WTC11 (cell line): ENCODE results near the gene RCE1. TPM values are rescaled to one million over a fixed set of nuclear protein-coding genes. Genes with fewer than 3 reads are reported as not detected.

Experiments
- ATAC-seq: fragments of 200-7000 bp; cut with Tn5 transposase; 2 replicates; pipeline ENCODE4 v1.10.0; 2021; ENCODE audit warnings: mild to moderate bottlenecking, moderate library complexity
- Bru-seq: library from RNA; stranded (reverse); fragments of 400-500 nt; gene quantifications from one replicate; lab custom pipeline; 2021; lab: Mats Ljungman, UMichigan
- CTCF ChIA-PET: fragments of 300-600 bp; sonication (Branson Sonifier 250); formaldehyde crosslinking; loops from one replicate; lab custom pipeline; 2021; ENCODE audit warnings: antibody characterized with exemption; lab: Charles Lee
- POLR2A ChIA-PET: fragments of 350-600 bp; sonication (Branson Sonifier 250); formaldehyde crosslinking; loops from one replicate; lab custom pipeline; 2021; ENCODE audit warnings: antibody characterized with exemption; lab: Charles Lee
- DNase-seq: peaks from one replicate; pipeline ENCODE4 v3.0.0; 2021; ENCODE audit warnings: low spot score
- H3K27ac Mint-ChIP-seq: 2 replicates; pipeline ENCODE4 v1.8.0; 2021; ENCODE audit warnings: mixed read lengths
- H3K27me3 Mint-ChIP-seq: 2 replicates; pipeline ENCODE4 v1.8.0; 2021; ENCODE audit warnings: low read depth, mild to moderate bottlenecking, moderate library complexity, mixed read lengths
- H3K36me3 Mint-ChIP-seq: 2 replicates; pipeline ENCODE4 v1.8.0; 2021; ENCODE audit warnings: mixed read lengths
- H3K4me1 Mint-ChIP-seq: 2 replicates; pipeline ENCODE4 v1.8.0; 2022; ENCODE audit warnings: mixed read lengths
- H3K4me3 Mint-ChIP-seq: 2 replicates; pipeline ENCODE4 v1.8.0; 2021; ENCODE audit warnings: mild to moderate bottlenecking, moderate library complexity, mixed read lengths
- H3K9me3 Mint-ChIP-seq: 2 replicates; pipeline ENCODE4 v1.8.0; 2021; ENCODE audit warnings: mixed read lengths
- AR ChIP-seq: fragments of 250-450 bp; sonication (Bioruptor Pico); IDR thresholded peaks from 2 replicates; pipeline ENCODE4 v1.9.0; 2021; ENCODE audit warnings: mild to moderate bottlenecking
- CREM ChIP-seq: sonication (generic); formaldehyde crosslinking; IDR thresholded peaks from 2 replicates; pipeline ENCODE4 v1.8.1; 2022; ENCODE audit warnings: mild to moderate bottlenecking, missing genetic modification reagents, moderate library complexity
- FOXJ3 ChIP-seq: sonication (generic); formaldehyde crosslinking; IDR thresholded peaks from 2 replicates; pipeline ENCODE4 v1.9.0; 2021; ENCODE audit warnings: missing genetic modification reagents, mild to moderate bottlenecking, borderline replicate concordance
- FOXP1 ChIP-seq: sonication (generic); formaldehyde crosslinking; IDR thresholded peaks from 2 replicates; pipeline ENCODE4 v1.8.0; 2022; ENCODE audit warnings: missing genetic modification reagents, mild to moderate bottlenecking, moderate library complexity, borderline replicate concordance
- GTF2I ChIP-seq: fragments of 250-450 bp; sonication (Bioruptor Pico); conservative IDR thresholded peaks from 2 replicates; pipeline ENCODE4 v1.4.0; 2021; ENCODE audit warnings: mild to moderate bottlenecking
- JAZF1 ChIP-seq: fragments of 250-450 bp; sonication (Bioruptor Pico); IDR thresholded peaks from 2 replicates; pipeline ENCODE4 v1.9.0; 2021; ENCODE audit warnings: moderate library complexity, mild to moderate bottlenecking, inconsistent platforms
- MAX ChIP-seq: sonication (generic); formaldehyde crosslinking; IDR thresholded peaks from 2 replicates; pipeline ENCODE4 v1.8.0; 2022; ENCODE audit warnings: mild to moderate bottlenecking, missing genetic modification reagents
- NR3C1 ChIP-seq: sonication (generic); formaldehyde crosslinking; conservative IDR thresholded peaks from 2 replicates; pipeline ENCODE4 v1.8.1; 2023; ENCODE audit warnings: low read depth, mild to moderate bottlenecking, missing genetic modification reagents
- RORB ChIP-seq: fragments of 250-450 bp; sonication (Bioruptor Pico); IDR thresholded peaks from 2 replicates; pipeline ENCODE4 v1.9.0; 2021; ENCODE audit warnings: mild to moderate bottlenecking
- STAT6 ChIP-seq: sonication (generic); formaldehyde crosslinking; conservative IDR thresholded peaks from 2 replicates; pipeline ENCODE4 v1.8.1; 2023; ENCODE audit warnings: mild to moderate bottlenecking, low read depth, missing genetic modification reagents, moderate library complexity
- ZNF138 ChIP-seq: sonication (generic); formaldehyde crosslinking; conservative IDR thresholded peaks from 2 replicates; pipeline ENCODE4 v1.8.1; 2022; ENCODE audit warnings: mild to moderate bottlenecking, moderate library complexity, missing genetic modification reagents
- ZNF232 ChIP-seq: sonication (generic); formaldehyde crosslinking; IDR thresholded peaks from 2 replicates; pipeline ENCODE4 v1.8.0; 2022; ENCODE audit warnings: mild to moderate bottlenecking, missing genetic modification reagents
- ZNF263 ChIP-seq: sonication (generic); formaldehyde crosslinking; IDR thresholded peaks from 2 replicates; pipeline ENCODE4 v1.8.1; 2022; ENCODE audit warnings: low read depth, mild to moderate bottlenecking, moderate library complexity, missing genetic modification reagents
- ZNF396 ChIP-seq: fragments of 250-450 bp; sonication (Bioruptor Pico); IDR thresholded peaks from 2 replicates; pipeline ENCODE4 v1.8.0; 2021; ENCODE audit warnings: mild to moderate bottlenecking, moderate library complexity, borderline replicate concordance
- ZNF425 ChIP-seq: fragments of 250-450 bp; sonication (Bioruptor Pico); conservative IDR thresholded peaks from 2 replicates; pipeline ENCODE4 v1.9.0; 2021; ENCODE audit warnings: mild to moderate bottlenecking
- ZNF532 ChIP-seq: fragments of 250-450 bp; sonication (Bioruptor Pico); IDR thresholded peaks from 2 replicates; pipeline ENCODE4 v1.9.0; 2021; ENCODE audit warnings: mild to moderate bottlenecking, borderline replicate concordance
- long read RNA-seq, 3 experiments: library from RNA in 1 of 3; library from capped mRNA in 1 of 3; library from polyadenylated mRNA in 1 of 3; unstranded in 2 of 3; stranded (forward) in 1 of 3; transcript quantifications; one replicate each; pipeline ENCODE4 v2.0.0, GENCODE V29; 2021
- total RNA-seq: library from RNA; stranded (reverse); gene quantifications from 3 replicates; pipeline ENCODE4 v1.2.3, GENCODE V29; 2021
- TF ChIP-seq, protein P1 (sequence below): sonication (generic); formaldehyde crosslinking; IDR thresholded peaks from 2 replicates; pipeline ENCODE4 v1.8.1; 2023; ENCODE audit warnings: mild to moderate bottlenecking, missing genetic modification reagents
- TF ChIP-seq, protein P2 (sequence below): sonication (generic); formaldehyde crosslinking; IDR thresholded peaks from 2 replicates; pipeline ENCODE4 v1.8.1; 2022; ENCODE audit warnings: mild to moderate bottlenecking, moderate library complexity, missing genetic modification reagents

Gene RCE1
- total RNA-seq (34.5 to 36.9 TPM (median 34.6 TPM) in 3 replicates), Bru-seq, nascent RNA (percentile 81 among the genes with signal in this experiment)
- long read RNA-seq, experiment 1, transcript RCE1-203 (8 exons, 1,428 nt), result minor isoform, 17 of 138 reads
- long read RNA-seq, experiment 1, transcript RCE1-202 (7 exons, 1,379 nt), result minor isoform, 9 of 138 reads
- long read RNA-seq, experiment 1, transcript RCE1-201 (8 exons, 1,485 nt), result major isoform, 87 of 138 reads
- long read RNA-seq, experiment 1, partial matches to known transcripts, result 3 of 138 reads
- long read RNA-seq, experiment 1, other reads (novel, unspliced or antisense), result 18 of 138 reads
- long read RNA-seq, experiment 2, transcript RCE1-201 (8 exons, 1,485 nt), result major isoform, 23 of 47 reads
- long read RNA-seq, experiment 2, transcript RCE1-203 (8 exons, 1,428 nt), result minor isoform, 7 of 47 reads
- long read RNA-seq, experiment 2, partial matches to known transcripts, result 7 of 47 reads
- long read RNA-seq, experiment 2, other reads (novel, unspliced or antisense), result 8 of 47 reads
- long read RNA-seq, experiment 3, partial matches to known transcripts, result 7 of 10 reads
- long read RNA-seq, experiment 3, other reads (novel, unspliced or antisense), result 1 of 10 reads

DNA sequence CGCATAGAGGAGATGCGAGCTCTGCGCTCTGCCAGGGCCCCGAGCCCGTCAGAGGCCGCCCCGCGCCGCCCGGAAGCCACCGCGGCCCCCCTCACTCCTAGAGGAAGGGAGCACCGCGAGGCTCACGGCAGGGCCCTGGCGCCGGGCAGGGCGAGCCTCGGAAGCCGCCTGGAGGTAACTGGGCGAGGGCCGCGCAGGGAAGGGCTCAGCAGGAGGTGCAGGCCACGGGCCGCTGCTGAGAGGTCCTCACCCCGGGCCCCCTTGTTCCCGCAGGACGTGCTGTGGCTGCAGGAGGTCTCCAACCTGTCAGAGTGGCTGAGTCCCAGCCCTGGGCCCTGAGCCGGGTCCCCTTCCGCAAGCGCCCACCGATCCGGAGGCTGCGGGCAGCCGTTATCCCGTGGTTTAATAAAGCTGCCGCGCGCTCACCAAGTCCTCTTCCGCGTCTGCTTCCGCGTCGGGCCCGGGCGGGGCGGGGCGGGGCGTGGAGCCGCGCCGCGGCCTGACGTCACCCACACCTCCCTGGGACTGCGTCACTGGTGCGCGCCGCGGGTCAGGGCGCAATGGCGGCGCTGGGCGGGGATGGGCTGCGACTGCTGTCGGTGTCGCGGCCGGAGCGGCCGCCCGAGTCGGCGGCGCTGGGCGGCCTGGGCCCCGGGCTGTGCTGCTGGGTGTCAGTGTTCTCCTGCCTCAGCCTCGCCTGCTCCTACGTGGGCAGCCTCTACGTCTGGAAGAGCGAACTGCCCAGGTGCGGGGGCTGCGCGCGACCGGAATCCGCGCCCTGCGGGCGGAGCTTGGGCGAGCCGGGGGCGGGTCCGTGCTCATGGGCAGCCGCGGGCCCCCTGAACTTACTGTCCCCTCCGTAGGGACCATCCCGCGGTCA is at the start of gene RCE1:
RCE1 (plus strand) TSS at position 546 of the 880 bp plus-strand sequence; CDS start at position 561, 15 bp downstream.
- Mint-ChIP-seq H3K27me3 (no peaks in the 10 kb centered on the region), H3K4me1 (peaks cover 20% of the 10 kb centered on the region), H3K27ac (peak within 1 kb of the TSS; percentile 87), H3K4me3 (peak within 1 kb of the TSS; percentile 82), H3K36me3 (peaks cover 19% of the 10 kb centered on the region), H3K9me3 (no peaks in the 10 kb centered on the region)
- ATAC-seq (peak; percentile 78), DNase-seq (peak; percentile 86)
- CTCF ChIA-PET, result interaction anchor here (0.6 to 4.8 kb wide), 14 partner anchors 9 to 463 kb away, joined by 3 to 30 read pairs (median 6); partner anchors contain the start of genes KDM2A and RBM4B
- POLR2A ChIA-PET, result interaction anchor here (0.6 to 2.7 kb wide), 9 partner anchors 9 to 397 kb away, joined by 3 to 17 read pairs (median 4); partner anchors contain the start of genes DPP3, LRFN4, PC and RBM4B
- peak; percentile 73 for TF ChIP-seq MAX
- TF ChIP-seq ZNF425 (CRISPR knock-in tag), result no peak
- TF ChIP-seq FOXJ3 (CRISPR knock-in tag), result no peak
- no peak for TF ChIP-seq AR (CRISPR knock-in tag)
- TF ChIP-seq RORB (CRISPR knock-in tag), result no peak
- no peak for TF ChIP-seq ZNF138 (CRISPR knock-in tag)
- TF ChIP-seq CREM (CRISPR knock-in tag), result peak; percentile 99
- peak; percentile 78; the same call in 1 of the 2 replicates for TF ChIP-seq FOXP1 (CRISPR knock-in tag)
- no peak for TF ChIP-seq STAT6 (CRISPR knock-in tag)
- no peak for TF ChIP-seq ZNF232 (CRISPR knock-in tag)
- TF ChIP-seq JAZF1 (CRISPR knock-in tag), result no peak
- TF ChIP-seq ZNF532 (CRISPR knock-in tag), result no peak
- TF ChIP-seq ZNF263 (CRISPR knock-in tag), result peak; percentile 86
- TF ChIP-seq GTF2I (CRISPR knock-in tag), result no peak
- TF ChIP-seq NR3C1, result no peak
- TF ChIP-seq, protein P1, sequence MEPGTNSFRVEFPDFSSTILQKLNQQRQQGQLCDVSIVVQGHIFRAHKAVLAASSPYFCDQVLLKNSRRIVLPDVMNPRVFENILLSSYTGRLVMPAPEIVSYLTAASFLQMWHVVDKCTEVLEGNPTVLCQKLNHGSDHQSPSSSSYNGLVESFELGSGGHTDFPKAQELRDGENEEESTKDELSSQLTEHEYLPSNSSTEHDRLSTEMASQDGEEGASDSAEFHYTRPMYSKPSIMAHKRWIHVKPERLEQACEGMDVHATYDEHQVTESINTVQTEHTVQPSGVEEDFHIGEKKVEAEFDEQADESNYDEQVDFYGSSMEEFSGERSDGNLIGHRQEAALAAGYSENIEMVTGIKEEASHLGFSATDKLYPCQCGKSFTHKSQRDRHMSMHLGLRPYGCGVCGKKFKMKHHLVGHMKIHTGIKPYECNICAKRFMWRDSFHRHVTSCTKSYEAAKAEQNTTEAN (CRISPR knock-in tag), result peak; percentile 82; the same call in 1 of the 2 replicates
- TF ChIP-seq ZNF396, result no peak
- TF ChIP-seq, protein P2, sequence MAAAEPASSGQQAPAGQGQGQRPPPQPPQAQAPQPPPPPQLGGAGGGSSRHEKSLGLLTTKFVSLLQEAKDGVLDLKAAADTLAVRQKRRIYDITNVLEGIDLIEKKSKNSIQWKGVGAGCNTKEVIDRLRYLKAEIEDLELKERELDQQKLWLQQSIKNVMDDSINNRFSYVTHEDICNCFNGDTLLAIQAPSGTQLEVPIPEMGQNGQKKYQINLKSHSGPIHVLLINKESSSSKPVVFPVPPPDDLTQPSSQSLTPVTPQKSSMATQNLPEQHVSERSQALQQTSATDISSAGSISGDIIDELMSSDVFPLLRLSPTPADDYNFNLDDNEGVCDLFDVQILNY (CRISPR knock-in tag), result peak; percentile 32; the same call in 1 of the 2 replicates
